BE2C (cell line): ENCODE results near the gene ZRANB3.
"Not testable (repeated sequence)": the region's sequence is repeated elsewhere in the genome, so short reads cannot be mapped to it uniquely, and the experiment has no call there.

Experiments
- DNase-seq: peaks from one replicate; pipeline ENCODE4 v3.0.0-alpha.2; 2020
- H3K27me3 ChIP-seq: fragments of 250-450 bp; sonication (Bioruptor Pico); 2 replicates; pipeline ENCODE4 v1.5.1; 2020; ENCODE audit warnings: mild to moderate bottlenecking
- H3K36me3 ChIP-seq: fragments of 250-450 bp; sonication (Bioruptor Pico); 2 replicates; pipeline ENCODE4 v1.5.1; 2020; ENCODE audit warnings: mild to moderate bottlenecking
- H3K4me1 ChIP-seq: fragments of 250-450 bp; sonication (Bioruptor Pico); 2 replicates; pipeline ENCODE4 v1.5.1; 2020
- H3K4me3 ChIP-seq: 2 replicates; pipeline ENCODE4 v1.5.1; 2011; ENCODE audit warnings: low read depth, low read length
- H3K9me3 ChIP-seq: fragments of 250-450 bp; sonication (Bioruptor Pico); 2 replicates; pipeline ENCODE4 v1.5.1; 2020
- CTCF ChIP-seq: IDR thresholded peaks from 2 replicates; pipeline ENCODE4 v1.5.1; 2012; ENCODE audit warnings: mild to moderate bottlenecking, low read depth, low read length

The ZRANB3 gene

GRCh38 chr2:135130751-135131150, 400.3 kb downstream of the ZRANB3 start:
- no peak overlapping the region for H3K4me3 ChIP-seq
- no peaks in the 10 kb centered on the region for H3K4me1 ChIP-seq
- no peaks in the 10 kb centered on the region for H3K9me3 ChIP-seq
- H3K36me3 ChIP-seq, result no peaks in the 10 kb centered on the region; the same call in 1 of the 2 replicates
- DNase-seq, result no peak
- H3K27me3 ChIP-seq, result no peaks in the 10 kb centered on the region
- TF ChIP-seq CTCF, result no peak

- no peak for DNase-seq
- Histone ChIP-seq H3K4me3 (no peak overlapping the region), H3K9me3 (no peaks in the 10 kb centered on the region), H3K4me1 (no peaks in the 10 kb centered on the region), H3K36me3 (no peaks in the 10 kb centered on the region), H3K27me3 (no peaks in the 10 kb centered on the region)
- no peak for TF ChIP-seq CTCF
Observed at GRCh38 chr2:135125940-135126339, 405.1 kb downstream of the ZRANB3 start.

GRCh38 chr2:135124924-135125886, 405.8 kb downstream of the ZRANB3 start:
- no peaks in the 10 kb centered on the region for H3K27me3 ChIP-seq
- no peaks in the 10 kb centered on the region for H3K4me1 ChIP-seq
- no peaks in the 10 kb centered on the region for H3K9me3 ChIP-seq
- DNase-seq, result no peak
- H3K4me3 ChIP-seq, result no peak overlapping the region
- no peaks in the 10 kb centered on the region for H3K36me3 ChIP-seq
- no peak for TF ChIP-seq CTCF

GRCh38 chr2:135121658-135122039, 409.4 kb downstream of the ZRANB3 start:
- H3K4me3 ChIP-seq, H3K4me1 ChIP-seq, DNase-seq, H3K9me3 ChIP-seq, H3K36me3 ChIP-seq, H3K27me3 ChIP-seq: not testable (repeated sequence)

GRCh38 chr2:135121016-135121657, 409.9 kb downstream of the ZRANB3 start:
- no peak for TF ChIP-seq CTCF
- DNase-seq, result no peak
- Histone ChIP-seq H3K36me3 (no peaks in the 10 kb centered on the region), H3K4me1 (no peaks in the 10 kb centered on the region), H3K4me3 (no peak overlapping the region), H3K27me3 (no peaks in the 10 kb centered on the region), H3K9me3 (no peaks in the 10 kb centered on the region)

- Histone ChIP-seq H3K4me3 (no peak overlapping the region), H3K36me3 (no peaks in the 10 kb centered on the region), H3K9me3 (no peaks in the 10 kb centered on the region), H3K4me1 (no peaks in the 10 kb centered on the region), H3K27me3 (no peaks in the 10 kb centered on the region)
- no peak for DNase-seq
- TF ChIP-seq CTCF, result no peak
Observed at GRCh38 chr2:135119582-135119981, 411.4 kb downstream of the ZRANB3 start.
